ENCODE results near the gene PIAS4. TPM values are rescaled to one million over a fixed set of nuclear protein-coding genes. Genes with fewer than 3 reads are reported as not detected.

PIAS4 gene
- total and polyA plus RNA-seq, 10 of the 15 experiments (the other 5 are each of a cell fraction or from before 2014, with no cell fraction given): 0.13 to 25.1 (median 11.3) TPM

- TF ChIP-seq, protein P1, sequence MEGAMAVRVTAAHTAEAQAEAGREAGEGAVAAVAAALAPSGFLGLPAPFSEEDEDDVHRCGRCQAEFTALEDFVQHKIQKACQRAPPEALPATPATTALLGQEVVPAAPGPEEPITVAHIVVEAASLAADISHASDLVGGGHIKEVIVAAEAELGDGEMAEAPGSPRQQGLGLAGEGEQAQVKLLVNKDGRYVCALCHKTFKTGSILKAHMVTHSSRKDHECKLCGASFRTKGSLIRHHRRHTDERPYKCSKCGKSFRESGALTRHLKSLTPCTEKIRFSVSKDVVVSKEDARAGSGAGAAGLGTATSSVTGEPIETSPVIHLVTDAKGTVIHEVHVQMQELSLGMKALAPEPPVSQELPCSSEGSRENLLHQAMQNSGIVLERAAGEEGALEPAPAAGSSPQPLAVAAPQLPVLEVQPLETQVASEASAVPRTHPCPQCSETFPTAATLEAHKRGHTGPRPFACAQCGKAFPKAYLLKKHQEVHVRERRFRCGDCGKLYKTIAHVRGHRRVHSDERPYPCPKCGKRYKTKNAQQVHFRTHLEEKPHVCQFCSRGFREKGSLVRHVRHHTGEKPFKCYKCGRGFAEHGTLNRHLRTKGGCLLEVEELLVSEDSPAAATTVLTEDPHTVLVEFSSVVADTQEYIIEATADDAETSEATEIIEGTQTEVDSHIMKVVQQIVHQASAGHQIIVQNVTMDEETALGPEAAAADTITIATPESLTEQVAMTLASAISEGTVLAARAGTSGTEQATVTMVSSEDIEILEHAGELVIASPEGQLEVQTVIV (IDR thresholded peaks at IDR 0.05; ENCODE audit: borderline replicate concordance, partially characterized antibody): no peak
- no peak for TF ChIP-seq BRCA1 (IDR thresholded peaks at IDR 0.05; ENCODE audit: low read depth, low read length)
Observed at GRCh38 chr19:4025317-4025716, 17.8 kb downstream of the PIAS4 start (continued).

DNA sequence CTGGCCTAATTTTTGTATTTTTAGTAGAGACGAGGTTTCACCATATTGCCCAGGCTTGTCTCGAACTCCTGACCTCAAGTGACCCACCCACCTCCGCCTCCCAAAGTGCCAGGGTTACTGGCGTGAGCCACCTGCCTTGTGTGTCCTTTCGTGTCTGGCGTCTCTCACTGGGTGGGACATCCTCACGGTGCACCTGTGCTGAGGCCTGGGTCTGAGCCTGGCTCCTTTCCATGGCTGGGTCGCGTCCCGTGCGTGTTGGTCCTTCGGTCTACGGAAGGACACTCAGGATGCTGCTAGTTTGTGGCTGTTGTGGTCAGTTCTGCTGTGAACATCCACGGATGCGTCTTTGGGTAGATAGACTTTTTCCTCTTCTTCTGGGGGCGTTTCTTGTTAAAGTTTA, 19.6 kb downstream of the PIAS4 start:
- H3K4me1 ChIP-seq (ENCODE audit: control insufficient read depth, insufficient read depth, low read length): no peaks in the 10 kb centered on the region
- ChIA-PET RAD21 (ENCODE audit: unreplicated experiment) (no interaction called here), CTCF (interaction anchor here (1.0 kb wide), 1 partner anchor 113 kb away, joined by 3 read pairs; no protein-coding TSS in a partner anchor), POLR2A (no interaction called here), SMC1A (ENCODE audit: uncharacterized antibody, unreplicated experiment) (no interaction called here)
- peaks cover 0 to 9% of the 10 kb centered on the region in 2 experiments; a peak in 3 of 4 replicates for H3K36me3 ChIP-seq (ENCODE audit: control insufficient read depth in 2 of 2, insufficient read depth in 2 of 2, low read length in 1 of 2)
- in situ Hi-C loops (cut with MboI): no loop called here
- no TSS peak for BruUV-seq (replicated peaks)
- H3K4me3 ChIP-seq: no peak overlapping the region
- no peak overlapping the region for H3K27ac ChIP-seq (ENCODE audit: control insufficient read depth, insufficient read depth)
- H3K79me2 ChIP-seq (ENCODE audit: control insufficient read depth, insufficient read depth, low read length): no peaks in the 10 kb centered on the region
- TF ChIP-seq, protein P2, sequence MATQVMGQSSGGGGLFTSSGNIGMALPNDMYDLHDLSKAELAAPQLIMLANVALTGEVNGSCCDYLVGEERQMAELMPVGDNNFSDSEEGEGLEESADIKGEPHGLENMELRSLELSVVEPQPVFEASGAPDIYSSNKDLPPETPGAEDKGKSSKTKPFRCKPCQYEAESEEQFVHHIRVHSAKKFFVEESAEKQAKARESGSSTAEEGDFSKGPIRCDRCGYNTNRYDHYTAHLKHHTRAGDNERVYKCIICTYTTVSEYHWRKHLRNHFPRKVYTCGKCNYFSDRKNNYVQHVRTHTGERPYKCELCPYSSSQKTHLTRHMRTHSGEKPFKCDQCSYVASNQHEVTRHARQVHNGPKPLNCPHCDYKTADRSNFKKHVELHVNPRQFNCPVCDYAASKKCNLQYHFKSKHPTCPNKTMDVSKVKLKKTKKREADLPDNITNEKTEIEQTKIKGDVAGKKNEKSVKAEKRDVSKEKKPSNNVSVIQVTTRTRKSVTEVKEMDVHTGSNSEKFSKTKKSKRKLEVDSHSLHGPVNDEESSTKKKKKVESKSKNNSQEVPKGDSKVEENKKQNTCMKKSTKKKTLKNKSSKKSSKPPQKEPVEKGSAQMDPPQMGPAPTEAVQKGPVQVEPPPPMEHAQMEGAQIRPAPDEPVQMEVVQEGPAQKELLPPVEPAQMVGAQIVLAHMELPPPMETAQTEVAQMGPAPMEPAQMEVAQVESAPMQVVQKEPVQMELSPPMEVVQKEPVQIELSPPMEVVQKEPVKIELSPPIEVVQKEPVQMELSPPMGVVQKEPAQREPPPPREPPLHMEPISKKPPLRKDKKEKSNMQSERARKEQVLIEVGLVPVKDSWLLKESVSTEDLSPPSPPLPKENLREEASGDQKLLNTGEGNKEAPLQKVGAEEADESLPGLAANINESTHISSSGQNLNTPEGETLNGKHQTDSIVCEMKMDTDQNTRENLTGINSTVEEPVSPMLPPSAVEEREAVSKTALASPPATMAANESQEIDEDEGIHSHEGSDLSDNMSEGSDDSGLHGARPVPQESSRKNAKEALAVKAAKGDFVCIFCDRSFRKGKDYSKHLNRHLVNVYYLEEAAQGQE (IDR thresholded peaks at IDR 0.05; ENCODE audit: low read depth, low read length): no peak
- TF ChIP-seq EED (IDR thresholded peaks at IDR 0.05; ENCODE audit: low read depth) (no peak), GATAD2B (conservative IDR thresholded peaks at IDR 0.05; ENCODE audit: low read depth) (no peak)
- TF ChIP-seq, protein P3, sequence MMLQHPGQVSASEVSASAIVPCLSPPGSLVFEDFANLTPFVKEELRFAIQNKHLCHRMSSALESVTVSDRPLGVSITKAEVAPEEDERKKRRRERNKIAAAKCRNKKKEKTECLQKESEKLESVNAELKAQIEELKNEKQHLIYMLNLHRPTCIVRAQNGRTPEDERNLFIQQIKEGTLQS (IDR thresholded peaks at IDR 0.05; ENCODE audit: borderline replicate concordance, extremely low read depth, low read depth, low read length): no peak
- no peaks in the 10 kb centered on the region for H3K27me3 ChIP-seq (replicated peaks in 1 of 2; ENCODE audit: control insufficient read depth in 2 of 2, insufficient read depth in 2 of 2, low read length in 1 of 2)
- no peaks in the 10 kb centered on the region for H3K9me3 ChIP-seq (replicated peaks; ENCODE audit: control insufficient read depth, insufficient read depth, low read length)
- no peak overlapping the region for H3K4me2 ChIP-seq (ENCODE audit: control insufficient read depth, insufficient read depth)
- intact Hi-C loops (cut with micrococcal nuclease; ENCODE audit: unreplicated experiment): no loop called here
- no peak for ATAC-seq
- H2AFZ ChIP-seq (ENCODE audit: control insufficient read depth, low read depth, low read length): no peak overlapping the region
- H4K20me1 ChIP-seq (ENCODE audit: control insufficient read depth, insufficient read depth): no peaks in the 10 kb centered on the region
- no peak for FAIRE-seq
- DNase-seq (ENCODE audit: low read depth, low spot score): no peak
- H3K9ac ChIP-seq (ENCODE audit: control insufficient read depth, insufficient read depth, low read length): no peak overlapping the region
- WGBS (ENCODE audit: insufficient coverage, insufficient replicate concordance, low lambda C conversion rate, missing lambda C conversion rate): 90% methylated on average over 16 of the region's 16 CpGs
